Inferior parietal cortex (tissue), 1 donor: ENCODE data around the gene UBE2F.

Experiments used
- DNase-seq: peaks from one replicate; pipeline ENCODE4 v3.0.0-alpha.2; 2016; ENCODE audit errors: extremely low spot score

UBE2F gene

GRCh38 chr2:238079874-238080327 lies 113.1 kb downstream of the UBE2F start:
- no peak for DNase-seq

DNA sequence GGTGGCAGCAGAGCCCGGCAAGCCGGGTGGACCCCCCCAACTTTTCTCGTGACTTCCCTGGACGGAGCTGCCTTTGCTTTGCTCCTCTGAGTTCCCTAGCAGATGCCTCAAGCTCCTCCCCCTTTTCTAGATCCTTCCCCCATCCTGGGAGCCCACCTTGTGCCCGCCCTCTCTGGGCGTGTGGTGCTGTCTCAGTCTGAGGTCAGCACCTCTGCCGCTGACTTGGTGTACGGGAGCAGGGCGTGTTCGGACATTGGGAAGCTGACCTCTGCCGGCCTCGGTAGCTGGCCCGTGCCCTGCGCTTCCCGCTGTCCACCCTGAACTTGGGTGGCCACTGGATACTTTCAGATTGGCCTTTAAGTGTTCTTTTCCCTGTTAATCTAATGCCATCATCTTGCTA lies 113.7 kb downstream of the UBE2F start:
- DNase-seq: no peak

DNA sequence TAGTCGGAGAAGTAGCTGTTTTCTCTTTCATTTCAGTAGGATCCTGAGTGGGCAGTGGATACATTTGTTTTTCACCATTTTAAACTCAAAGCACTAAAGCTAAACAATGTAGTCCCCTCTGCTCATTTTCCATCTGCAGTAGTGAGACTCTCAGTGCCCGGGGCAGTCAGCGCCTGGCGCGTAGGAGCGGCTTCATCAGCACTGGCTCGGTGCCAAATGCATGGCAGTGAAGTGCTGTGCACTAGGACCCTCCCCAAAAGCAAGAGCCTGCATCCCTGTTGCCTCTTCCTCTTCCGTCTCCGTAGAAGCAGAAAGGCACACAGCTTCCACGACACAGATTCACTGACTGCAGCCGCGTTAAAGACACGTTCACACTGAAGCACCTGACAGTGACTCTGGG lies 114.3 kb downstream of the UBE2F start:
- no peak for DNase-seq

- no peak for DNase-seq
These were observed 114.7 kb downstream of the UBE2F start for GRCh38 chr2:238081561-238081960.

DNA sequence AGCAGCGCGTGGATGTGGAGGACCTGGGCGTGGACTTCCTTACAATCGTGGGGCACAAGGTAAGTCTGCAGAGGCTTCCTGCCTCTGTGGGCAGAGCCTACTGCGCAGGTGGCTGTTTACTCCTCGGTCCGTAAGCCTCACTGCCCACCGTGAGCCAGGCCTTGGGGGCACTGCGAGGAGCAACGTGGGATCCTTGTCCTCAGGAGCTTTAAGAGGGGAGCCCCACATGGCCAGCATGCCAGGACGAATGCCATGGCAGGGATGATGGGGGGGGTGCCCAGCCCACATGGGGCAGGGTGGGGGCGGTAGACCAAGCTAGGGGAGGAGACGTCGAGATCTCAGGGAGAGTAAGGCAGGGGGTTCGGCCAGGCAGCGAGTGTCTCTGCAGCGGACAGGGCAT lies 115.3 kb downstream of the UBE2F start:
- no peak for DNase-seq

GRCh38 chr2:238082827-238083226 lies 116.0 kb downstream of the UBE2F start:
- DNase-seq: no peak

DNA sequence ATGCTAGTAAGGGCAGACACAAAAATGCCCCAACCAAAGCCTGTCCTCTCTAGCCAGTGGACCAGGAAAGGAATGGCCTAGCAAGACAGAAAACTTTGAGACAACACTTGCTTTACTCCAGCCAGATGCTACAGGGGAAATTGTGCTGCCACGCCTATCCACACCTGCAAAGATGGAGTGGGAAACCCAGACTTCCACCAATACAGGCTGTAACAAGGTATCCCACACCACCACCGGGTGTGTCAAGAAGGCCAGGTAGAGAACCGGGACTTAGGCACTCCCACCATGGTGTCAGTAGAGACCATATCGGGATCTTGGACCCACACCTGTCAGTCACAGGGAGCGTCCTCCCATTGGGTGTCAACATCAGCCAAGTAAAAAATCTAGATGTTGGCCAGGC lies 117.1 kb downstream of the UBE2F start:
- no peak for DNase-seq

- DNase-seq: no peak
These were observed 117.9 kb downstream of the UBE2F start for GRCh38 chr2:238084761-238085160.

GRCh38 chr2:238085899-238086298 lies 119.1 kb downstream of the UBE2F start:
- DNase-seq: no peak

- DNase-seq: no peak
These were observed 120.4 kb downstream of the UBE2F start for GRCh38 chr2:238087211-238087610.

DNA sequence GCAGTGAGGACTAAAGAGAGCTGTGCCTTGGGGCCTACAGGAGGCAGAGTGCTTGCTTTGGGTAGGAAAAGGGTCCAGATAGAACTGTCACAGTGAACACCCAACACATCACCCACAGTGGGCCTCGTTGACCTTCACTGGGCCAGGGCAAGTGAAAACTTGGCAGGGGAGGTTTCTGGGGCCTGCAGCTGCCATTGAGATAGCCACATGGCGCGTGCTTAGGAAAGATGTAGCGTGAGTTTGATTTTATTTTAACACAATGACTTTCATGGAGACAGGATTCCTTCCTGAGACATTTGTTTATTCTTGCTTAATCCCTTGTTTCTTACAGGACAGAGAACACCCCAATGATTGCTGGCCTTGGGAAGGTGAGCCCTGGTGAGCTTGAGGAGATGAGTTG lies 124.1 kb downstream of the UBE2F start:
- DNase-seq: no peak

- DNase-seq: no peak
These were observed 124.7 kb downstream of the UBE2F start for GRCh38 chr2:238091436-238092060.
